HG02981 (cell line): ENCODE data around the gene LGALS3BP.

Experiments used
- ATAC-seq: cut with Tn5 transposase; IDR thresholded peaks from one replicate; pipeline ENCODE4 v1.9.1; 2021; ENCODE audit warnings: mild to moderate bottlenecking, moderate library complexity; ENCODE audit not compliant: unreplicated experiment

LGALS3BP gene

DNA sequence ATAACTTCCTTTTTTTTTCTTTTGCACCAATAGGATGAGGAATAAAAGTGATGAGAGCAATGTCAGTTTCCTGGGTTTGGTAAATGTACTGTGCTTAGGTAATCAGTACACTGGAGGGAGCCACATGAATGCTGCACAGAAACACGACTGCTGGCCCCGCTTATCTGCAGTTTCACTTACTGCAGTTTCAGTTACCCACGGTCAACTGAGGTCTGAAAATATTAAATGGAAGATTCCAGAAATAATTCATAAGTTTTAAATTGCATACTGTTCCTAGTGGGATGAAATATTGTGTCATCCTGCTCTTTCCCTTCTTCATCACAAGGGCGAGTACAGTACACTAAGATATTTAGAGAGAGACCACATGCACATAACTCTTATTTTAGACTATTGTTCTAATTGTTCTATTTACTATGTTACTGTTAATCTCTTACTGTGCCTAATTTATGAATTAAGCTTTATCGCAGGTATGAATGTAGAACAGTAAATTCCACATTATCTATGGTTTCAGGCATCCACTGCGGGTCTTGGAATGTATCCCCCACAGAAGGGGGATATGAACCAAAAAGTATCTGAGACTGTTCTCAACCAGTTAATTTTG, 6.4 kb upstream of the LGALS3BP start:
- no peak for ATAC-seq

DNA sequence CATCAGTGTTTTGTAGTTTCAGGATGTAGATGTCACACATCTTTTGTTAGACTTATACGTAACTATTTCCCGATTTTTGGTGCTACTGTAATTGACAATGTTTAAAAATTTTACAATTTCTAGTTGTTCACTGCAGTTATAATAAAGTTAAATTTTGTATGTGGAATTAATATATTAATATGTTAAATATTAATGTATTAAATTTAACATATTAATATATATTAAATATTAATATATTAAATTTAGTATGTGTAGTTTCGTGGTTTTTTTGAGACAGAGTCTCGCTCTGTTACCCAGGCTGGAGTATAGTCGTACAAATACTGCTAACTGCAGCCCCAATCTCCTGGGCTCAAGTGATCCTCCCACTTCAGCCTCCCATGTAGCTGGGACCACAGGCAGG, 5.7 kb upstream of the LGALS3BP start:
- no peak for ATAC-seq

- no peak for ATAC-seq
These were observed 1.5 kb upstream of the LGALS3BP start for GRCh38 chr17:78981010-78981888.

- no peak for ATAC-seq
These were observed 875 bp upstream of the LGALS3BP start for GRCh38 chr17:78980624-78980972.

DNA sequence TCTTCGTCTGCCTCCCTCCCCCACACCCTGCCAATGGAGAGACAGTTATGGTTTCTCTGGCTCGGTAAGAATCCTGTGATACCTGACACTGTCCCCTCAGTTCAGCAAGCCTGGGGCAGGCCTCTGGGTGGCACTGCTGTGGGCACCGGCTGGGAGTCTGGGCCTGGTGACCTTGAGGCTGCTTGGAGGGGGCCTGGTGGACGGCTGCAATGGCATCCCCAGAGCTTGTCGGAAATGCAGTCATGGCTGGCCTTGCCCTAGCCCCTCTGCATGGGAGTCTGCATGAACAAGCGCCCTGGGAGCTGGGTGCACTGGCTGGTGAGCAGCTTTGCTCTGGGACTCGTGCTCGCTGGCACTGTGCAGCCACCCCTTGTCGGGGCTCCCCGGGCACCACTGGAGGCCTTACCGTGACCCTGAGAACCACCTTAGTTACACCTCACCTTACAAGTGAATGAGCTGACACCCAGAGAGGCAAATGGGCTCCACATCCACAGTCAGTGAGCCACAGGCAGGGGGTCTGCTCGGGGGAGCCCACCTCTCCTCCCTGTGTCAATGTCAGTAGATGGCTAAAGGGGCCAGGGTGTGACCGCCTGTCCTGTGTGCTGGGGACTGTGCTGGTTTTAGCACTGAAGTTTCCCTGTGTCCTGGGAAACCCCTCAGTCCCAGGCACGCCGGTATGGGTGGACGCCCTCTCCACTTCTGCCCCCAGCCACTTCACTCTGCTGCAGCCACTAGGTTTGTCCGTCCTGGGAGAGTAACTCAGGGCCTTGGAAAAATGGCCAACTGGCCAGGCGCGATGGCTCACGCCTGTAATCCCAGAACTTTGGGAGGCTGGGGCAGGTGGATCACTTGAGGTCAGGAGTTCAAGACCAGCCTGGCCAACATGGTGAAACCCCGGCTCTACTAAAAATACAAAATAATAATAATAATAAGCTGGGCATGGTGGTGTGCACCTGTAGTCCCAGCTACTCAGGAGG, 1.4 kb downstream of the LGALS3BP start:
- ATAC-seq: no peak

DNA sequence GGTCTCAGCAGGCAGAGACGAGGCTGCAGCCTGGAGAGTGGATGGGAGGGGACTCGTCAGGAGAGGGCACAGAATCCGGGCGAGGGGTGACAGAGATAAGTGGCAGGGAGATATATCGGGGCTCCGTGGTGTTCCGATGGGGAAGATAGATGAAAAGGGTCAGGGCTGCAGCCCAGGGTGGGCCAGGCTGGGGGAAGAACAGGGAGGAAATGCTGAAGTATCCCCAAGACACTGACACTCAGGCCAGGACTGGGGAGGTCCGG, 2.1 kb downstream of the LGALS3BP start:
- no peak for ATAC-seq

DNA sequence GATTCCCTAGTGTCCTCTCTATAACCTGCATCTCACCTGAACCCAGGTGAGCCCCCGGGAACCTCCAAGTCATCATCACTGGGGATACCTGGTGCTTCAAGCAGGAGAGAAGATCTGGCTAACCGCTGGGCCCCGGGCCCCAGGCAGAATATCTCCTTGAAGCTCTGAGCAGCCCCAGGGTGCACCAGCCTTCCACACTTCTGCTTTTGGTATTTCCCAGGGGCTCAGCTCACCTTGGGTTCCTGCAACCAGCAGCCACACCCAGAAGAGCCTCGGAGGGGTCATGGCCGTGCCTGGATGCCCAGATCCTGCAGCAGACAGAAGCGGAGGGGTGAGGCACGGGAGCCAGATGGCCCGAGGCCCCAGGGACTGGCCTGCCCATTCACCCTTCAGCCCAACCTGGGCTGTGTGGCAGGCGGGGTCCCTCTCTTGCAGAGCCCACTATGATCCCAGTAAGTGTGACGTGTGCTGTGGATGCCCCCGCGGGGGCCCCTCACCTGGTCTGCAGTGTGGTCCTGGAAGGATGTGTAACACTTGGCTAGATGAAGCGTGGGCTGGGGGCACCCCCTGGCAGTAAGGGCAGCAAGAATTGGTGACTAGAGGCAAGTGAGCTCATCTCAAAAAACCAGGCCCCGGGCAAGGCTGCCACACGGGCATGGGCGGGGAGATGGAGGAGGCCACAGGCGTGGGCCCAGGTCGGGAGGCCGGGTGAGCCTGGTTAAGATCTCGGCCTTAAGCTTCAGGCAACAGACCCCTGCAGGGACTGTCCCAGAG, 2.6 kb downstream of the LGALS3BP start:
- no peak for ATAC-seq

- no peak for ATAC-seq
These were observed 4.8 kb downstream of the LGALS3BP start for GRCh38 chr17:78974635-78975591.

- ATAC-seq: no peak
These were observed 5.8 kb downstream of the LGALS3BP start for GRCh38 chr17:78973792-78974520.

DNA sequence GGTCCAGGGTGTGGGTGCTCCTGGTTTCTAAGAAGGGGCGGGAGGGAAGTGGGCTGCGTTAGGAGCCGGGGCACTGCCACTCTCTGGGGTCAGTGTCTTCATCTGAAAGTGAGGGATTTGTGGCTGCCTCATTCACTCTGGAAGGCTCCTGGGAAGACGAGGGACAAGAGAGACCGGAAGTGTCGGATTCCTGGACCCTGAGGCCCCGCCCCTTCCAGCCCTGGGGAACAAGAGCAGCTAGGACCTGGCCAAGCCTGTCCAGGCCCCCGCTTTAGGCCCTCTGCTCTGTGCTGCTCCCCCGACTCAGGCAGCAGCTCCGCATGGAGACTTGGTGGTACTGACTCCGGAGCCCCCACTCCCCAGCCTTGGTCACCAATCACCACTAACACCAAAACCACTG, 6.5 kb downstream of the LGALS3BP start:
- no peak for ATAC-seq

GRCh38 chr17:78972507-78973105, 7.1 kb downstream of the LGALS3BP start:
- ATAC-seq: no peak

DNA sequence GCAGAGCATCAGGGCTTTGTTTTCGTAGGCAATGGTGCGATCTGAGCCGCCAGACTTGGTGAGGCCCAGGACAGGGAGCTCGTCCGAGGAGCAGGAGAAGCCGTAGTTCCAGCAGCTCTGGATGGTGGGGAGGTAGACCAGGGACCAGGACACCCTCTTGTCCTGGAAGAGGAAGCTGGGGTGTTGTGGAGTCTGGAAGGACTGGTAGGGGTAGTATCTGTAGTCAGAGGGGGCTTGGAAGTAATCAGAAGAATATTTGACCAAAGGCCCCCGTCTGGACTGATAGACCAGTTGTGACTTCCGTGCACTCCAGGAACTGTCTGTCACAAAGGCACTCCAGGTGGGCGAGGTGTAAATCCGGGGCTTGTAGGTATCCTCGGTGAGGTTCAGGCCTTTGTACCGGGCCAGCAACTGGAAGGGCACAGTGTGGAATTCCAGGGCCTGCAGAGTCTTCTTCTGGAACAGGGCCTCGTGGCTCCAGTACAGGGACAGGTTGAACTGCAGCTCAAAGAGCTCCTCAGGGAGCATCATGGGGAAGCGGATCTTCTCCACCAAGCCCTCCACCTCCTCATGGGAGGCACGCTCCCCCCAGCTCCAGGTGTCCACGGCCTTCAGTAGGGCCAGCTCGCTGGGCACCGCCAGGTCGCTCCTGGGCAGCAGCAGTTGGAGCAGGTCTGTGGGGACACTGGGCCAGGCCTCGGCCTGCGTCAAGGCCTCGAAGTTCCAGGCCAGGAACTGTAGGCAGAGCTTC, 7.8 kb downstream of the LGALS3BP start:
- ATAC-seq: no peak

DNA sequence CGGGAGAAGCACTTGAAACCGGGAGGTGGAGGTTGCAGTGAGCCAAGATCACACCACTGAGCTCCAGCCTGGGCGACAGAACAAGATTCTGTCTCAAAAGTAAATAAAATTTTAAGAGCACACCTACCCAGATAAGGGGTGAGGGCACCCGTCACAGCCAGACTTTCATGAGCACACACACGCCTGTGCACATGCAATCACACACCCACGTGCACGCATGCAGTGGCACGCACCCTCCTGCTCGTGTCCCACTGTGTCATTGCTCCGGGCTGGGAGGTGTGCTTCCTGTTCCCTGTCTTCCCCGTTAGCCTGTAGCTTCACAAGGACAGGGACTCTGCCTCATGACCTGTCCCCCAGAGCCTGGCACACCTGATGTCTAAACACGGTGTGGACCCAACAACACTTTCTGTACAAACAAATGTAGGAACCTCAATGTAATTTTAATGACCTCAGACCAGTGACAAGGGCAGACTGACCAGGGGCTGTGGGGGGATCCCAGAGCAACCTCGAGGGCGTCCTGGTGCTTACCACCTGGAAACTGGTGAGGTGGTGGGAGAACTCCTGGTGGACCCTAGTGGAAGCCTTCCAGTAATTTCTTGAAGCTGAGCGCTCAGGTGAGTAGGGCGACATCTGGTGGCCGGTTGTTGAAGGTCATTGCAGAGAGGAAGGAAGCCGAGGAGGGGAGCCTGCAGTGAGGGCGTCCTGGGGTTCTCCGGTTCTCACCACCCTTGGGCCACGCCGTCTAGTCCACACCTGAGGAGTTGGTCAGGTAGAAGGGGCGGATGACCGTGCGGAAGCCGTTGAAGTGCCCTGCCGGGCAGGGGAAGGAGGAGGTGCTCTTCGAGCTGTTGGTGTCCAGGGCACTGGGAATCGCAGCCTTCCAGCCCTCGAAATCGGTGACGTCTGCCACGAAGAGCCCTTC, 8.6 kb downstream of the LGALS3BP start:
- no peak for ATAC-seq

DNA sequence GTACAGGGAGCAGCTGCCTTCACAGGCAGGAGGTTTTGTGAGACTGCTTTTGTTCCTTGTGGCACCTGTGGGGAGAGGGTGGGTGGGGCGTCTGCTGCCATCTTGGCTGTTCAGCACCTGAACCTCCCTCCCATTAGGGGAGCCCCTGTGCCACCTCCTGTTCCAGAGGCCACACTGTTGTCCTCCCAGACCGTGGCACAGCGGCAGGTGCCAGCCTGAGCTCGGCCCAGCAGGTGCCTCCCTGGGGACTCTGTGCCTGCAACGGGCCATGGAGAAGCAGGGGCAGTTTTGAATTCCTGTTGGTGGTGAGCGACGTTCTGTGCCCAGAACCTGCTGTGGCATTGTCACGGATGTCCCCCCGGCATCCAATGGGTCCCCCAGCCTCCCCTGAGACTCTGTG, 9.9 kb downstream of the LGALS3BP start:
- ATAC-seq: no peak

GRCh38 chr17:78967782-78968362, 11.9 kb downstream of the LGALS3BP start:
- ATAC-seq: no peak

GRCh38 chr17:78966910-78967600, 12.7 kb downstream of the LGALS3BP start:
- ATAC-seq: no peak
